LNCaP clone FGC (cell line): ENCODE data around the gene CGB5.

Experiments used
- DNase-seq: peaks from one replicate; pipeline ENCODE4 v3.0.0-alpha.2; 2011; ENCODE audit warnings: low read depth
- H3K4me3 ChIP-seq: 2 replicates; pipeline ENCODE4 v1.5.1; 2011; ENCODE audit warnings: mild to moderate bottlenecking, low read depth, low read length, control low read depth
- CTCF ChIP-seq: IDR thresholded peaks from 2 replicates; pipeline ENCODE4 v1.5.1; 2012; ENCODE audit warnings: mild to moderate bottlenecking; ENCODE audit not compliant: control insufficient read depth, insufficient read depth; ENCODE audit errors: extremely low read depth

Gene CGB5

GRCh38 chr19:49059053-49059452 is 15.4 kb downstream of the CGB5 start:
- DNase-seq, result no peak
- no peak overlapping the region for H3K4me3 ChIP-seq
- TF ChIP-seq CTCF, result no peak

GRCh38 chr19:49061000-49061399 is 17.4 kb downstream of the CGB5 start:
- DNase-seq, result no peak
- TF ChIP-seq CTCF, result no peak
- no peak overlapping the region for H3K4me3 ChIP-seq

- no peak for TF ChIP-seq CTCF
- DNase-seq, result no peak
- H3K4me3 ChIP-seq, result no peak overlapping the region
Measured at GRCh38 chr19:49061445-49061844, 17.8 kb downstream of the CGB5 start.

- H3K4me3 ChIP-seq, result peak overlapping the region; percentile 28; the same call in 1 of the 2 replicates
- TF ChIP-seq CTCF, result no peak
- DNase-seq, result no peak
Measured at GRCh38 chr19:49064029-49064629, 20.5 kb downstream of the CGB5 start.

GRCh38 chr19:49064768-49065611 is 21.3 kb downstream of the CGB5 start, which contains the start of gene NTF4:
Gene NTF4, minus strand, starts transcription at chr19:49064818. Its CDS starts 2,821 bp downstream, at chr19:49061997.
- H3K4me3 ChIP-seq, result peak within 1 kb of the TSS; percentile 28; the same call in 1 of the 2 replicates
- TF ChIP-seq CTCF, result no peak
- DNase-seq, result no peak

GRCh38 chr19:49065905-49066512 is 22.4 kb downstream of the CGB5 start:
- no peak for DNase-seq
- TF ChIP-seq CTCF, result no peak
- H3K4me3 ChIP-seq, result no peak overlapping the region
